Loucy (cell line): ENCODE measurements around the gene FHIP2A.

ENCODE experiments used
- H2AFZ ChIP-seq: fragments of 200-600 bp; sonication (generic); 2 replicates; pipeline ENCODE4 v1.6.0; 2016; ENCODE audit warnings: antibody characterized with exemption, mild to moderate bottlenecking, low read length, moderate library complexity
- H3F3A ChIP-seq: fragments of 200-600 bp; 2 replicates; pipeline ENCODE4 v1.6.0; 2016; ENCODE audit warnings: antibody characterized with exemption, low read depth, mild to moderate bottlenecking
- H3K27me3 ChIP-seq: fragments of 200-600 bp; sonication (generic); 2 replicates; pipeline ENCODE4 v1.6.1; 2014; ENCODE audit warnings: low read length, mild to moderate bottlenecking; ENCODE audit not compliant: insufficient read depth, poor library complexity, severe bottlenecking
- H3K36me3 ChIP-seq: fragments of 200-600 bp; sonication (generic); 2 replicates; pipeline ENCODE4 v1.6.1; 2016; ENCODE audit warnings: low read length; ENCODE audit not compliant: insufficient read depth
- H3K4me1 ChIP-seq: fragments of 200-600 bp; sonication (generic); 2 replicates; pipeline ENCODE4 v1.5.1; 2014; ENCODE audit warnings: low read length, mild to moderate bottlenecking; ENCODE audit not compliant: insufficient read depth, poor library complexity, severe bottlenecking
- H3K4me2 ChIP-seq: fragments of 200-600 bp; sonication (generic); 2 replicates; pipeline ENCODE4 v1.6.0; 2014; ENCODE audit warnings: antibody characterized with exemption, low read length, low read depth, mild to moderate bottlenecking; ENCODE audit not compliant: poor library complexity, severe bottlenecking
- H3K4me3 ChIP-seq: fragments of 200-600 bp; sonication (generic); 2 replicates; pipeline ENCODE4 v1.5.1; 2014; ENCODE audit warnings: low read length, mild to moderate bottlenecking, mixed read lengths; ENCODE audit not compliant: poor library complexity, severe bottlenecking
- H3K79me2 ChIP-seq: fragments of 200-600 bp; sonication (generic); 2 replicates; pipeline ENCODE4 v1.6.1; 2014; ENCODE audit warnings: low read length; ENCODE audit not compliant: insufficient read depth
- H3K9ac ChIP-seq: fragments of 200-600 bp; sonication (generic); 2 replicates; pipeline ENCODE4 v1.6.0; 2014; ENCODE audit warnings: mild to moderate bottlenecking, low read depth, low read length, moderate library complexity; ENCODE audit not compliant: poor library complexity, severe bottlenecking
- H3K9me2 ChIP-seq: fragments of 200-600 bp; sonication (generic); replicated peaks from 2 replicates; pipeline ENCODE4 v1.6.1; 2016; ENCODE audit warnings: low read depth, low read length, mixed read lengths
- H3K9me3 ChIP-seq: fragments of 200-600 bp; sonication (generic); 2 replicates; pipeline ENCODE4 v1.6.1; 2014; ENCODE audit warnings: mild to moderate bottlenecking, antibody characterized with exemption, low read length, low read depth; ENCODE audit not compliant: insufficient read depth
- H4K20me1 ChIP-seq: fragments of 200-600 bp; sonication (generic); 2 replicates; pipeline ENCODE4 v1.6.0; 2014; ENCODE audit warnings: antibody characterized with exemption, low read length, mild to moderate bottlenecking; ENCODE audit not compliant: insufficient read depth, poor library complexity, severe bottlenecking
- CTCF ChIP-seq: fragments of 200-600 bp; sonication (generic); conservative IDR thresholded peaks from 2 replicates; pipeline ENCODE4 v1.5.1; 2014; ENCODE audit warnings: mild to moderate bottlenecking, antibody characterized with exemption, low read length
- EZH2phosphoT487 ChIP-seq: fragments of 200-600 bp; IDR thresholded peaks from 2 replicates; pipeline ENCODE4 v1.6.1; 2018; ENCODE audit warnings: antibody characterized with exemption, mild to moderate bottlenecking, moderate library complexity, borderline replicate concordance

Gene FHIP2A

GRCh38 chr10:114857922-114858629 is 36.5 kb downstream of the FHIP2A start:
- Histone ChIP-seq H3K79me2 (peaks cover 4% of the 10 kb centered on the region; the same call in 1 of the 2 replicates), H3K36me3 (peaks cover 85% of the 10 kb centered on the region)

GRCh38 chr10:114859222-114859621 is 37.6 kb downstream of the FHIP2A start:
- peaks cover 4% of the 10 kb centered on the region; the same call in 1 of the 2 replicates for H3K79me2 ChIP-seq
- H3K4me3 ChIP-seq = no peak overlapping the region
- no peak overlapping the region for H3K4me2 ChIP-seq
- no peaks in the 10 kb centered on the region for H3F3A ChIP-seq
- no peaks in the 10 kb centered on the region for H3K9me3 ChIP-seq
- TF ChIP-seq CTCF (no peak), EZH2phosphoT487 (no peak)
- H3K9me2 ChIP-seq = no peaks in the 10 kb centered on the region
- H3K27me3 ChIP-seq = no peaks in the 10 kb centered on the region
- H2AFZ ChIP-seq = no peak overlapping the region
- H4K20me1 ChIP-seq = no peaks in the 10 kb centered on the region
- no peaks in the 10 kb centered on the region for H3K4me1 ChIP-seq
- H3K9ac ChIP-seq = no peak overlapping the region
- peaks cover 91% of the 10 kb centered on the region for H3K36me3 ChIP-seq

More at GRCh38 chr10:114857922-114858629, 36.5 kb downstream of the FHIP2A start:
- H3K4me3 ChIP-seq = no peak overlapping the region
- H4K20me1 ChIP-seq = no peaks in the 10 kb centered on the region
- TF ChIP-seq CTCF (no peak), EZH2phosphoT487 (no peak)
- no peaks in the 10 kb centered on the region for H3K9me2 ChIP-seq
- no peaks in the 10 kb centered on the region for H3K9me3 ChIP-seq
- no peaks in the 10 kb centered on the region for H3F3A ChIP-seq
- H3K9ac ChIP-seq = no peak overlapping the region
- no peaks in the 10 kb centered on the region for H3K27me3 ChIP-seq
- H3K4me2 ChIP-seq = no peak overlapping the region
- H2AFZ ChIP-seq = no peak overlapping the region
- H3K4me1 ChIP-seq = no peaks in the 10 kb centered on the region

GRCh38 chr10:114862456-114862855 is 40.9 kb downstream of the FHIP2A start:
- no peak overlapping the region for H2AFZ ChIP-seq
- H3K79me2 ChIP-seq = peaks cover 4% of the 10 kb centered on the region; the same call in 1 of the 2 replicates
- H3K27me3 ChIP-seq = no peaks in the 10 kb centered on the region
- no peaks in the 10 kb centered on the region for H3F3A ChIP-seq
- H3K4me3 ChIP-seq = no peak overlapping the region
- no peak for TF ChIP-seq CTCF
- no peak for TF ChIP-seq EZH2phosphoT487
- H3K9ac ChIP-seq = no peak overlapping the region
- no peak overlapping the region for H3K4me2 ChIP-seq
- H3K4me1 ChIP-seq = no peaks in the 10 kb centered on the region
- H3K36me3 ChIP-seq = peaks cover 74% of the 10 kb centered on the region
- H3K9me3 ChIP-seq = no peaks in the 10 kb centered on the region
- H4K20me1 ChIP-seq = no peaks in the 10 kb centered on the region
- H3K9me2 ChIP-seq = no peaks in the 10 kb centered on the region
